Urinary bladder (tissue), 4 donors: ENCODE data around the gene XCR1. TPM values are rescaled to one million over a fixed set of nuclear protein-coding genes. Genes with fewer than 3 reads are reported as not detected.
A peak's percentile ranks its signal among the peaks of the same experiment; 100 is the strongest.

Source experiments
- DNase-seq: peaks from one replicate; pipeline ENCODE4 v3.0.0-alpha.2; 2015; ENCODE audit errors: extremely low spot score
- H3K27ac ChIP-seq: one replicate; pipeline ENCODE4 v1.5.1; 2013; ENCODE audit warnings: low read depth, mild to moderate bottlenecking, moderate library complexity
- H3K36me3 ChIP-seq: one replicate; pipeline ENCODE4 v1.6.1; 2013; ENCODE audit warnings: mild to moderate bottlenecking, moderate library complexity; ENCODE audit not compliant: insufficient read depth
- H3K4me1 ChIP-seq: one replicate; pipeline ENCODE4 v1.6.1; 2013; ENCODE audit warnings: mild to moderate bottlenecking, moderate library complexity; ENCODE audit not compliant: insufficient read depth
- H3K4me3 ChIP-seq: one replicate; pipeline ENCODE4 v1.5.1; 2013; ENCODE audit warnings: low read depth, low read length
- WGBS: extraction: QIAGEN DNeasy Blood & Tissue Kit; methylation state at CpG from one replicate; pipeline ENCODE4 v1.1.7; 2013; 5-methylcytosine and 5-hydroxymethylcytosine counted together
- polyA plus RNA-seq: library from polyadenylated mRNA; stranded (reverse); fragments of 200-250 nt; gene quantifications from one replicate; pipeline ENCODE4 v1.2.3, GENCODE V29; 2013
- total RNA-seq: library from RNA; depleted of rRNA; stranded (reverse); fragments of >200 nt; gene quantifications from one replicate; pipeline ENCODE4 v1.2.3, GENCODE V29; 2014
- donor health status: healthy with polysubstance abuse.
- donor health status: healthy.

The XCR1 gene
- total and polyA plus RNA-seq, 2 donors, result 0.77 to 1.0 TPM

GRCh38 chr3:45991341-45991740 lies 35.9 kb downstream of the XCR1 start:
- WGBS, result 80% methylated on average over 6 of the region's 6 CpGs
- Histone ChIP-seq H3K27ac (no peak overlapping the region), H3K36me3 (no peaks in the 10 kb centered on the region), H3K4me1 (peaks cover 6% of the 10 kb centered on the region), H3K4me3 (no peak overlapping the region)
- DNase-seq, result no peak

GRCh38 chr3:45990181-45990580 lies 37.1 kb downstream of the XCR1 start:
- no peaks in the 10 kb centered on the region for H3K36me3 ChIP-seq
- 84% methylated on average over 3 of the region's 3 CpGs for WGBS
- H3K4me3 ChIP-seq, result no peak overlapping the region
- DNase-seq, result no peak
- no peak overlapping the region for H3K27ac ChIP-seq
- peaks cover 6% of the 10 kb centered on the region for H3K4me1 ChIP-seq

GRCh38 chr3:45988804-45989203 lies 38.5 kb downstream of the XCR1 start:
- H3K36me3 ChIP-seq, result no peaks in the 10 kb centered on the region
- no peak overlapping the region for H3K4me3 ChIP-seq
- 58% methylated on average over 2 of the region's 2 CpGs for WGBS
- no peak for DNase-seq
- H3K27ac ChIP-seq, result no peak overlapping the region
- H3K4me1 ChIP-seq, result peaks cover 6% of the 10 kb centered on the region

- no peak overlapping the region for H3K4me3 ChIP-seq
- H3K27ac ChIP-seq, result peak overlapping the region; percentile 76
- H3K36me3 ChIP-seq, result no peaks in the 10 kb centered on the region
- DNase-seq, result no peak
- peaks cover 6% of the 10 kb centered on the region for H3K4me1 ChIP-seq
- 75% methylated on average over 4 of the region's 4 CpGs for WGBS
Observed at GRCh38 chr3:45988362-45988761, 38.9 kb downstream of the XCR1 start.

- no peaks in the 10 kb centered on the region for H3K36me3 ChIP-seq
- WGBS, result 29% methylated on average over 8 of the region's 8 CpGs
- peaks cover 6% of the 10 kb centered on the region for H3K4me1 ChIP-seq
- no peak for DNase-seq
- H3K27ac ChIP-seq, result peak overlapping the region; percentile 76
- H3K4me3 ChIP-seq, result no peak overlapping the region
Observed at GRCh38 chr3:45987368-45988291, 39.7 kb downstream of the XCR1 start.

GRCh38 chr3:45986303-45986982 lies 40.8 kb downstream of the XCR1 start:
- H3K36me3 ChIP-seq, result no peaks in the 10 kb centered on the region
- no peak overlapping the region for H3K4me3 ChIP-seq
- DNase-seq, result no peak
- peak overlapping the region; percentile 94 for H3K27ac ChIP-seq
- 31% methylated on average over 5 of the region's 5 CpGs for WGBS
- H3K4me1 ChIP-seq, result peaks cover 6% of the 10 kb centered on the region

GRCh38 chr3:45985532-45986302 lies 41.6 kb downstream of the XCR1 start:
- peak overlapping the region; percentile 61 for H3K27ac ChIP-seq
- H3K4me1 ChIP-seq, result peaks cover 6% of the 10 kb centered on the region
- no peak for DNase-seq
- H3K4me3 ChIP-seq, result no peak overlapping the region
- 42% methylated on average over 13 of the region's 13 CpGs for WGBS
- no peaks in the 10 kb centered on the region for H3K36me3 ChIP-seq

- Histone ChIP-seq H3K4me3 (no peak overlapping the region), H3K27ac (peak overlapping the region; percentile 61), H3K36me3 (no peaks in the 10 kb centered on the region), H3K4me1 (peaks cover 6% of the 10 kb centered on the region)
- DNase-seq, result no peak
- 59% methylated on average over 8 of the region's 8 CpGs for WGBS
Observed at GRCh38 chr3:45984331-45985312, 42.7 kb downstream of the XCR1 start.

- no peak overlapping the region for H3K4me3 ChIP-seq
- 62% methylated on average over 3 of the region's 3 CpGs for WGBS
- H3K27ac ChIP-seq, result peak overlapping the region; percentile 71
- peaks cover 4% of the 10 kb centered on the region for H3K4me1 ChIP-seq
- DNase-seq, result no peak
- no peaks in the 10 kb centered on the region for H3K36me3 ChIP-seq
Observed at GRCh38 chr3:45983770-45984169, 43.5 kb downstream of the XCR1 start.

GRCh38 chr3:45981346-45982074 lies 45.8 kb downstream of the XCR1 start:
- 57% methylated on average over 2 of the region's 2 CpGs for WGBS
- no peak for DNase-seq
- no peaks in the 10 kb centered on the region for H3K36me3 ChIP-seq
- H3K27ac ChIP-seq, result no peak overlapping the region
- H3K4me1 ChIP-seq, result peaks cover under 1% of the 10 kb centered on the region
- H3K4me3 ChIP-seq, result no peak overlapping the region

GRCh38 chr3:45980819-45981218 lies 46.5 kb downstream of the XCR1 start:
- 97% methylated on average over 2 of the region's 2 CpGs for WGBS
- H3K4me1 ChIP-seq, result no peaks in the 10 kb centered on the region
- no peak overlapping the region for H3K27ac ChIP-seq
- H3K36me3 ChIP-seq, result no peaks in the 10 kb centered on the region
- no peak overlapping the region for H3K4me3 ChIP-seq
- no peak for DNase-seq

GRCh38 chr3:45980229-45980813 lies 47.0 kb downstream of the XCR1 start:
- no peak overlapping the region for H3K27ac ChIP-seq
- no peaks in the 10 kb centered on the region for H3K4me1 ChIP-seq
- no peaks in the 10 kb centered on the region for H3K36me3 ChIP-seq
- no peak overlapping the region for H3K4me3 ChIP-seq
- WGBS, result 84% methylated on average over 7 of the region's 7 CpGs
- DNase-seq, result no peak
